ENCODE measurements around the gene SPINK1.
"Not testable (repeated sequence)": the region's sequence is repeated elsewhere in the genome, so short reads cannot be mapped to it uniquely, and the experiment has no call there.

The SPINK1 gene

GRCh38 chr5:147830035-147830434 lies 1.4 kb downstream of the SPINK1 start:
- DNase-seq (ENCODE audit: low spot score) = no peak

GRCh38 chr5:147827017-147827416 lies 4.5 kb downstream of the SPINK1 start:
- not testable (repeated sequence) for DNase-seq (ENCODE audit: low spot score)

More at GRCh38 chr5:147830035-147830434, 1.4 kb downstream of the SPINK1 start:
- TF ChIP-seq CTCF (IDR thresholded peaks at IDR 0.05; ENCODE audit: extremely low read depth, missing control alignments) = no peak

- no peak for TF ChIP-seq CTCF (IDR thresholded peaks at IDR 0.05; ENCODE audit: extremely low read depth, missing control alignments)
These were observed 5.1 kb downstream of the SPINK1 start for GRCh38 chr5:147826361-147826760.

GRCh38 chr5:147822686-147823491 lies 8.6 kb downstream of the SPINK1 start:
- peak; percentile 45 for DNase-seq (ENCODE audit: low spot score)
- peak; percentile 73 for TF ChIP-seq CTCF (IDR thresholded peaks at IDR 0.05; ENCODE audit: extremely low read depth, missing control alignments)

More at GRCh38 chr5:147826361-147826760, 5.1 kb downstream of the SPINK1 start:
- DNase-seq (ENCODE audit: low spot score) = no peak

- DNase-seq (ENCODE audit: low spot score) = not testable (repeated sequence)
These were observed 9.2 kb downstream of the SPINK1 start for GRCh38 chr5:147822222-147822621.

GRCh38 chr5:147821766-147822165 lies 9.7 kb downstream of the SPINK1 start:
- DNase-seq (ENCODE audit: low spot score) = no peak
- no peak for TF ChIP-seq CTCF (IDR thresholded peaks at IDR 0.05; ENCODE audit: extremely low read depth, missing control alignments)

- no peak for DNase-seq (ENCODE audit: low spot score)
- no peak for TF ChIP-seq CTCF (IDR thresholded peaks at IDR 0.05; ENCODE audit: extremely low read depth, missing control alignments)
These were observed 12.2 kb downstream of the SPINK1 start for GRCh38 chr5:147819261-147819770.

GRCh38 chr5:147818290-147818689 lies 13.2 kb downstream of the SPINK1 start:
- no peak for DNase-seq (ENCODE audit: low spot score)
- no peak for TF ChIP-seq CTCF (IDR thresholded peaks at IDR 0.05; ENCODE audit: extremely low read depth, missing control alignments)
